Ovary (tissue), 3 donors: ENCODE measurements around the gene TUG1.

Experiments used
- POLR2A ChIP-seq: fragments of 450-650 bp; IDR thresholded peaks from one replicate; pipeline ENCODE4 v1.6.1; 2017; ENCODE audit warnings: antibody characterized with exemption, mild to moderate bottlenecking, moderate library complexity
- TF ChIP-seq, protein P1 (sequence below), 3 donors: fragments of 450-650 bp in 2 of 3; fragments of 200-600 bp in 1 of 3; IDR thresholded peaks; one replicate each; pipeline versions ENCODE4 v1.5.1 to v1.8.0; 2016 to 2022; ENCODE audit warnings: antibody characterized with exemption in 3 of 3, mild to moderate bottlenecking in 1 of 3
- donor health status: DM: no; HTN: no; CAD: no.

DNA sequence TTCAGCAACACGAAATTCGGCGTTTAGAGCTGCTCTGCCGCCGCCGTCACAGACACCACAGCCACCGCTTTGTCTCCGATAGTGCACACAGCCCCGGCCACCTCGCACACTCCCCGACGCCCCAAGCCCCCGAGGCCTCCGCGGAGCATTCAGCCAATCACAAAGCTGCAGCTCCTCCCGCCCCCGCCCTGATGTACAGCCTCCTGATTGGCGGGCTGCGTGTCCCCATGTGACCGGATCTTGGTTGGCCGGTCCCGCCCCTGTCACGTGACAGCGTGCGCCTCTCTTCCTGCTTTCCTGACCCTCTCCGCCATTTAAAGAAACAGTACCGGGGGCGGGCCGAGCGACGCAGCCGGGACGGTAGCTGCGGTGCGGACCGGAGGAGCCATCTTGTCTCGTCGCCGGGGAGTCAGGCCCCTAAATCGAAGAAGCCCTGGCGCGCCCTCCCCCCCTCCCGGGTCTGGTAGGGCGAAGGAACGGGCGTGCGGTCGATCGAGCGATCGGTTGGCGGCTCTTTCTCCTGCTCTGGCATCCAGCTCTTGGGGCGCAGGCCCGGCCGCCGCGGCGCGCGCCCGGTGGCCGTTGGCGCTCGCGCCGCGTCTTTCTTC lies at the start of gene TUG1:
- TF ChIP-seq, protein P1, sequence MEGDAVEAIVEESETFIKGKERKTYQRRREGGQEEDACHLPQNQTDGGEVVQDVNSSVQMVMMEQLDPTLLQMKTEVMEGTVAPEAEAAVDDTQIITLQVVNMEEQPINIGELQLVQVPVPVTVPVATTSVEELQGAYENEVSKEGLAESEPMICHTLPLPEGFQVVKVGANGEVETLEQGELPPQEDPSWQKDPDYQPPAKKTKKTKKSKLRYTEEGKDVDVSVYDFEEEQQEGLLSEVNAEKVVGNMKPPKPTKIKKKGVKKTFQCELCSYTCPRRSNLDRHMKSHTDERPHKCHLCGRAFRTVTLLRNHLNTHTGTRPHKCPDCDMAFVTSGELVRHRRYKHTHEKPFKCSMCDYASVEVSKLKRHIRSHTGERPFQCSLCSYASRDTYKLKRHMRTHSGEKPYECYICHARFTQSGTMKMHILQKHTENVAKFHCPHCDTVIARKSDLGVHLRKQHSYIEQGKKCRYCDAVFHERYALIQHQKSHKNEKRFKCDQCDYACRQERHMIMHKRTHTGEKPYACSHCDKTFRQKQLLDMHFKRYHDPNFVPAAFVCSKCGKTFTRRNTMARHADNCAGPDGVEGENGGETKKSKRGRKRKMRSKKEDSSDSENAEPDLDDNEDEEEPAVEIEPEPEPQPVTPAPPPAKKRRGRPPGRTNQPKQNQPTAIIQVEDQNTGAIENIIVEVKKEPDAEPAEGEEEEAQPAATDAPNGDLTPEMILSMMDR (IDR thresholded peaks at IDR 0.05) = peak in 1 of 3 donors; percentile 8
- TF ChIP-seq POLR2A = peak; percentile 76
